Spleen (tissue), 13 donors: ENCODE data around the gene ZBTB5. TPM values are rescaled to one million over a fixed set of nuclear protein-coding genes. Genes with fewer than 3 reads are reported as not detected.
"Not testable (repeated sequence)": the region's sequence is repeated elsewhere in the genome, so short reads cannot be mapped to it uniquely, and the experiment has no call there.

ENCODE experiments used
- DNase-seq: peaks from one replicate; pipeline ENCODE4 v3.0.0-alpha.2; 2020
- H3K27ac ChIP-seq, 8 donors: fragments of 200-600 bp; sonication (generic) in 7 of 8; 1 replicate in 4 of 8; 2 replicates in 4 of 8; pipeline versions ENCODE4 v1.5.0 to v1.8.0; 2016 to 2021; ENCODE audit warnings: inconsistent platforms in 4 of 8, mild to moderate bottlenecking in 4 of 8, moderate library complexity in 1 of 8
- H3K27me3 ChIP-seq, 7 donors: fragments of 200-600 bp; sonication (generic) in 6 of 7; replicated peaks in 1 of 7; 1 replicate in 4 of 7; 2 replicates in 3 of 7; pipeline versions ENCODE4 v1.5.0 to v1.8.0; 2016 to 2021; ENCODE audit warnings: inconsistent platforms in 3 of 7, mild to moderate bottlenecking in 1 of 7
- H3K36me3 ChIP-seq, 6 donors: fragments of 200-600 bp; sonication (generic) in 5 of 6; 1 replicate in 4 of 6; 2 replicates in 2 of 6; pipeline versions ENCODE4 v1.5.0 to v1.8.0; 2016 to 2021; ENCODE audit warnings: inconsistent platforms in 2 of 6
- H3K4me1 ChIP-seq, 6 donors: fragments of 200-600 bp; sonication (generic) in 5 of 6; 1 replicate in 3 of 6; 2 replicates in 3 of 6; pipeline versions ENCODE4 v1.5.0 to v1.8.0; 2016 to 2021; ENCODE audit warnings: inconsistent platforms in 3 of 6
- H3K4me3 ChIP-seq, 8 donors: fragments of 200-600 bp; sonication (generic) in 7 of 8; 1 replicate in 4 of 8; 2 replicates in 4 of 8; pipeline versions ENCODE4 v1.5.0 to v1.8.0; 2016 to 2021; ENCODE audit warnings: inconsistent platforms in 4 of 8, mild to moderate bottlenecking in 4 of 8, moderate library complexity in 2 of 8
- H3K9me3 ChIP-seq, 8 donors: fragments of 200-600 bp; sonication (generic) in 7 of 8; 1 replicate in 4 of 8; 2 replicates in 4 of 8; pipeline versions ENCODE4 v1.5.0 to v1.8.0; 2016 to 2021; ENCODE audit warnings: inconsistent platforms in 4 of 8
- CTCF ChIP-seq, 11 experiments: fragments of 200-600 bp in 7 of 11; fragments of 450-650 bp in 4 of 11; sonication (generic) in 4 of 11; IDR thresholded peaks in 8 of 11; conservative IDR thresholded peaks in 3 of 11; 1 replicate in 7 of 11; 2 replicates in 4 of 11; pipeline versions ENCODE4 v1.4.0 to v1.8.0; 2016 to 2021; ENCODE audit warnings: antibody characterized with exemption in 11 of 11, inconsistent platforms in 4 of 11, mild to moderate bottlenecking in 1 of 11
- POLR2A ChIP-seq, 3 donors: fragments of 450-650 bp; IDR thresholded peaks; one replicate each; pipeline ENCODE4 v1.5.1; 2017; ENCODE audit warnings: antibody characterized with exemption in 3 of 3, mild to moderate bottlenecking in 1 of 3
- POLR2AphosphoS5 ChIP-seq, 3 donors: sonication (generic); formaldehyde crosslinking; IDR thresholded peaks; one replicate each; pipeline ENCODE4 v1.5.1; 2017; ENCODE audit warnings: antibody characterized with exemption in 3 of 3
- WGBS, 5 donors: extraction: QIAGEN DNeasy Blood & Tissue Kit in 3 of 5; methylation state at CpG; one replicate each; pipeline versions ENCODE4 v1.1.5 to v1.1.7; 2013 to 2018; 5-methylcytosine and 5-hydroxymethylcytosine counted together
- intact Hi-C: fragments of 100-400 bp; cut with DNase I; formaldehyde crosslinking; loops from one replicate; pipeline ENCODE4 v1.15.0; 2023; ENCODE audit warnings: low total_unique reads
- long read RNA-seq, 2 donors: transcript quantifications; one replicate each; lab custom pipeline, GENCODE V29; 2026
- polyA plus RNA-seq, 3 donors: library from polyadenylated mRNA; stranded (reverse); fragments of 200-250 nt; gene quantifications; one replicate each; pipeline ENCODE4 v1.2.1, GENCODE V29; 2013
- total RNA-seq, 7 donors: library from RNA; depleted of rRNA in 3 of 7; stranded (reverse); fragments of >200 nt in 3 of 7; fragmentation: NEBNext Ultra II Directional in 4 of 7; extraction: Animal tissue kit (Norgen Biotek cat#: 25700) in 4 of 7; gene quantifications; one replicate each; pipeline versions ENCODE4 v1.1.0 to v1.2.1, GENCODE V29; 2016 to 2021
- donor health status: healthy with polysubstance abuse.
- donor health status: DM: no; HTN: no; CAD: no; lungs with moderate emphysema.
- donor health status: DM: no; HTN: no; CAD: no.
- donor health status: Bipolar disorder and iron deficiency.
- donor health status: healthy.
- donor health status: DM: no; HTN: no; CAD: no.
- donor health status: DM: yes; HTN: yes; CAD: no.

ZBTB5 gene
- total RNA-seq (10 to 100 TPM; 10.7 to 15.1 (median 11.9) TPM), polyA plus RNA-seq (1 to 10 TPM; 4.7 to 6.0 (median 4.9) TPM)
- long read RNA-seq, donor 1, full-length matches to known transcripts, result 5 of 5 reads
- long read RNA-seq, donor 1, partial matches to known transcripts, result 0 of 5 reads
- long read RNA-seq, donor 1, other reads (novel, unspliced or antisense), result 0 of 5 reads
- long read RNA-seq, donor 2, full-length matches to known transcripts, result 2 of 2 reads
- long read RNA-seq, donor 2, partial matches to known transcripts, result 0 of 2 reads
- long read RNA-seq, donor 2, other reads (novel, unspliced or antisense), result 0 of 2 reads

GRCh38 chr9:37465249-37466036, at the start of gene ZBTB5:
ZBTB5 (minus strand) TSS chr9:37465450; CDS start chr9:37442551, 22,899 bp downstream.
- H3K27me3 ChIP-seq, result no peaks in the 10 kb centered on the region
- peak; percentile 99 for DNase-seq
- H3K27ac ChIP-seq, result peak within 1 kb of the TSS; percentile 91 to 99 (median 96)
- TF ChIP-seq CTCF (IDR thresholded peaks at IDR 0.05 in 8 of 11, conservative IDR thresholded peaks at IDR 0.05 in 3 of 11) (no peak), POLR2AphosphoS5 (IDR thresholded peaks at IDR 0.05) (peak; percentile 87 to 92 (median 90)), POLR2A (IDR thresholded peaks at IDR 0.05) (no peak)
- intact Hi-C loops, result no loop called here
- no peaks in the 10 kb centered on the region for H3K9me3 ChIP-seq
- WGBS, 5 donors, result 0 to 1% (median 0%) methylated on average over 46 to 52 of the region's 52 CpGs
- peak within 1 kb of the TSS; percentile 67 to 92 (median 79) for H3K4me3 ChIP-seq
- no peaks in the 10 kb centered on the region for H3K36me3 ChIP-seq
- H3K4me1 ChIP-seq, result peaks cover 20 to 55% (median 41%) of the 10 kb centered on the region in 6 donors

- Histone ChIP-seq H3K9me3 (no peaks in the 10 kb centered on the region), H3K27ac (no peak overlapping the region), H3K36me3 (peaks cover 3 to 91% (median 19%) of the 10 kb centered on the region in 6 donors), H3K4me1 (no peaks in the 10 kb centered on the region), H3K4me3 (no peak overlapping the region), H3K27me3 (no peaks in the 10 kb centered on the region)
- WGBS, 5 donors, result 89 to 94% (median 93%) methylated on average over 7 of the region's 7 CpGs
- intact Hi-C loops, result no loop called here
- TF ChIP-seq POLR2AphosphoS5 (IDR thresholded peaks at IDR 0.05) (no peak), POLR2A (IDR thresholded peaks at IDR 0.05) (no peak), CTCF (IDR thresholded peaks at IDR 0.05 in 8 of 11, conservative IDR thresholded peaks at IDR 0.05 in 3 of 11) (no peak)
- DNase-seq, result no peak
Observed at GRCh38 chr9:37514999-37515398, 49.7 kb upstream of the ZBTB5 start.

GRCh38 chr9:37514415-37514814, 49.2 kb upstream of the ZBTB5 start:
- not testable (repeated sequence) for H3K27me3 ChIP-seq

GRCh38 chr9:37512437-37512836, 47.2 kb upstream of the ZBTB5 start:
- Histone ChIP-seq H3K4me1 (no peaks in the 10 kb centered on the region), H3K36me3 (peaks cover 3 to 91% (median 14%) of the 10 kb centered on the region in 6 donors), H3K9me3 (no peaks in the 10 kb centered on the region), H3K27me3 (no peaks in the 10 kb centered on the region), H3K4me3 (no peak overlapping the region), H3K27ac (no peak overlapping the region)
- TF ChIP-seq CTCF (IDR thresholded peaks at IDR 0.05 in 8 of 11, conservative IDR thresholded peaks at IDR 0.05 in 3 of 11) (no peak), POLR2AphosphoS5 (IDR thresholded peaks at IDR 0.05) (peak in 1 of 3 donors; percentile 38)
- 70 to 85% (median 79%) methylated on average over 9 to 12 of the region's 12 CpGs for WGBS, 5 donors
- intact Hi-C loops, result no loop called here
- DNase-seq, result no peak

More at GRCh38 chr9:37514415-37514814, 49.2 kb upstream of the ZBTB5 start:
- H3K4me3 ChIP-seq, H3K27ac ChIP-seq, H3K9me3 ChIP-seq, DNase-seq, intact Hi-C loops, H3K4me1 ChIP-seq: not testable (repeated sequence)
- 93 to 99% (median 97%) methylated on average over 10 of the region's 10 CpGs for WGBS, 5 donors
- H3K36me3 ChIP-seq, result peaks cover 3 to 91% (median 17%) of the 10 kb centered on the region in 6 donors
